IMR-90 (cell line): ENCODE results near the gene HVCN1. TPM values are rescaled to one million over a fixed set of nuclear protein-coding genes. Genes with fewer than 3 reads are reported as not detected.

Experiments
- ATAC-seq: fragments of 200-7000 bp; cut with Tn5 transposase; 2 replicates; pipeline ENCODE4 v1.9.1; 2020; ENCODE audit warnings: low read depth, mild to moderate bottlenecking, moderate library complexity
- BruUV-seq: library from RNA; stranded (reverse); fragments of 400-500 nt; replicated peaks from 2 replicates; lab custom pipeline; 2021; lab: Mats Ljungman, UMichigan
- CTCF ChIA-PET: fragments of 300-600 bp; formaldehyde crosslinking; extraction: SDS; loops from one replicate; lab custom pipeline; 2021; ENCODE audit warnings: antibody characterized with exemption; lab: Yijun Ruan, JAX
- POLR2A ChIA-PET: fragments of 300-600 bp; sonication (Branson Sonifier 250); formaldehyde crosslinking; loops from one replicate; lab custom pipeline; 2022; ENCODE audit warnings: antibody characterized with exemption; ENCODE audit not compliant: unreplicated experiment; lab: Charles Lee
- DNase-seq: peaks from one replicate; pipeline ENCODE4 v3.0.0; 2013
- H2AFZ ChIP-seq: replicated peaks from 2 replicates; pipeline ENCODE3; 2013; ENCODE audit warnings: low read length, mild to moderate bottlenecking; ENCODE audit not compliant: poor library complexity
- H2AK5ac ChIP-seq: 2 replicates; pipeline ENCODE4 v1.6.1; 2013; ENCODE audit warnings: low read depth, low read length, inconsistent platforms
- H2AK9ac ChIP-seq: replicated peaks from 2 replicates; pipeline ENCODE3; 2013; ENCODE audit warnings: mild to moderate bottlenecking, low read depth, low read length, moderate library complexity; ENCODE audit not compliant: poor library complexity
- H2BK120ac ChIP-seq: 2 replicates; pipeline ENCODE4 v1.6.1; 2013; ENCODE audit warnings: low read depth, low read length, inconsistent platforms
- H2BK15ac ChIP-seq: 3 replicates; pipeline ENCODE4 v1.6.1; 2013; ENCODE audit warnings: low read depth, low read length, inconsistent platforms
- H2BK20ac ChIP-seq: 2 replicates; pipeline ENCODE4 v1.6.1; 2013; ENCODE audit warnings: low read depth, mild to moderate bottlenecking, inconsistent platforms, low read length, moderate library complexity
- H2BK5ac ChIP-seq: 2 replicates; pipeline ENCODE4 v1.6.1; 2013; ENCODE audit warnings: mild to moderate bottlenecking, low read depth, low read length, inconsistent platforms; ENCODE audit not compliant: poor library complexity, severe bottlenecking
- H3K14ac ChIP-seq: replicated peaks from 2 replicates; pipeline ENCODE4 v1.6.1; 2013; ENCODE audit warnings: low read depth, low read length, inconsistent platforms
- H3K18ac ChIP-seq: 2 replicates; pipeline ENCODE4 v1.6.1; 2013; ENCODE audit warnings: low read depth, low read length, control low read depth
- H3K23ac ChIP-seq: 2 replicates; pipeline ENCODE4 v1.6.1; 2013; ENCODE audit warnings: low read depth, low read length, inconsistent platforms
- H3K27ac ChIP-seq: 2 replicates; pipeline ENCODE4 v1.5.1; 2013; ENCODE audit warnings: mild to moderate bottlenecking, control low read depth, low read length; ENCODE audit not compliant: insufficient read depth
- H3K27me3 ChIP-seq: 2 replicates; pipeline ENCODE4 v1.6.1; 2013; ENCODE audit warnings: low read length; ENCODE audit not compliant: control insufficient read depth, insufficient read depth
- H3K36me3 ChIP-seq: 2 replicates; pipeline ENCODE4 v1.6.1; 2013; ENCODE audit warnings: low read length, mixed read lengths; ENCODE audit not compliant: control insufficient read depth, insufficient read depth
- H3K4ac ChIP-seq: 2 replicates; pipeline ENCODE4 v1.6.1; 2013; ENCODE audit warnings: low read depth, low read length, inconsistent platforms
- H3K4me1 ChIP-seq: 2 replicates; pipeline ENCODE4 v1.6.1; 2013; ENCODE audit warnings: low read length, mixed read lengths; ENCODE audit not compliant: control insufficient read depth, insufficient read depth
- H3K4me2 ChIP-seq: 2 replicates; pipeline ENCODE4 v1.6.1; 2013; ENCODE audit warnings: low read depth, mild to moderate bottlenecking, control low read depth, low read length, moderate library complexity
- H3K4me3 ChIP-seq: 2 replicates; pipeline ENCODE4 v1.5.1; 2013; ENCODE audit warnings: low read depth, mild to moderate bottlenecking, control low read depth, low read length, moderate library complexity; ENCODE audit not compliant: insufficient read depth
- H3K56ac ChIP-seq: 2 replicates; pipeline ENCODE4 v1.6.1; 2013; ENCODE audit warnings: low read length, inconsistent platforms; ENCODE audit not compliant: insufficient read depth; ENCODE audit errors: extremely low read depth
- H3K79me1 ChIP-seq, 2 experiments: 2 replicates each; pipeline ENCODE4 v1.6.1; 2013; ENCODE audit warnings: low read length in 2 of 2, inconsistent platforms in 1 of 2, low read depth in 1 of 2
- H3K9ac ChIP-seq: 2 replicates; pipeline ENCODE4 v1.6.1; 2013; ENCODE audit warnings: low read depth, low read length, control low read depth
- H3K9me1 ChIP-seq: 2 replicates; pipeline ENCODE4 v1.6.1; 2013; ENCODE audit warnings: low read length, inconsistent platforms; ENCODE audit not compliant: insufficient read depth
- H3K9me3 ChIP-seq: 2 replicates; pipeline ENCODE4 v1.6.1; 2013; ENCODE audit warnings: low read length; ENCODE audit not compliant: control insufficient read depth, insufficient read depth
- H4K20me1 ChIP-seq: 2 replicates; pipeline ENCODE4 v1.6.1; 2013; ENCODE audit warnings: low read length, inconsistent platforms; ENCODE audit not compliant: insufficient read depth
- H4K5ac ChIP-seq: 2 replicates; pipeline ENCODE4 v1.6.1; 2013; ENCODE audit warnings: mild to moderate bottlenecking, low read depth, low read length, control low read depth
- H4K8ac ChIP-seq, 2 experiments: 2 replicates each; pipeline ENCODE4 v1.6.1; 2013; ENCODE audit warnings: low read depth in 2 of 2, low read length in 2 of 2, control low read depth in 1 of 2, inconsistent platforms in 1 of 2
- H4K91ac ChIP-seq: 2 replicates; pipeline ENCODE4 v1.6.1; 2013; ENCODE audit warnings: low read depth, low read length, inconsistent platforms; ENCODE audit not compliant: insufficient read depth
- BHLHE40 ChIP-seq: fragments of 150-350 bp; IDR thresholded peaks from 2 replicates; pipeline ENCODE4 v1.6.1; 2016; ENCODE audit warnings: mild to moderate bottlenecking, low read depth, low read length
- CHD1 ChIP-seq: IDR thresholded peaks from 2 replicates; pipeline ENCODE4 v1.6.1; 2012; ENCODE audit warnings: low read depth, low read length, improper control_type of control experiment
- MAFK ChIP-seq: IDR thresholded peaks from 2 replicates; pipeline ENCODE4 v1.6.1; 2012; ENCODE audit warnings: low read depth, low read length, improper control_type of control experiment
- MXI1 ChIP-seq: IDR thresholded peaks from 2 replicates; pipeline ENCODE4 v1.6.1; 2012; ENCODE audit warnings: low read depth, mild to moderate bottlenecking, low read length, moderate library complexity, borderline replicate concordance
- NFE2L2 ChIP-seq: fragments of 150-350 bp; IDR thresholded peaks from 2 replicates; pipeline ENCODE4 v1.6.1; 2016; ENCODE audit warnings: low read depth, mild to moderate bottlenecking, low read length
- RFX5 ChIP-seq: IDR thresholded peaks from 2 replicates; pipeline ENCODE4 v1.8.0; 2012; ENCODE audit warnings: low read depth, mild to moderate bottlenecking, low read length, moderate library complexity
- WGBS, 2 experiments: methylation state at CpG; one replicate each; pipeline versions ENCODE4 v1.1.5 to v1.1.7; 2013; ENCODE audit warnings: missing lambda C conversion rate in 2 of 2; ENCODE audit not compliant: insufficient read length in 1 of 2; ENCODE audit errors: extremely low coverage in 2 of 2; 5-methylcytosine and 5-hydroxymethylcytosine counted together
- dilution Hi-C: fragments of 300-500 bp; cut with HindIII; formaldehyde crosslinking; loops from one replicate; pipeline ENCODE4 v1.14.3; 2018; ENCODE audit warnings: low sequenced_read_pairs; ENCODE audit not compliant: unreplicated experiment
- in situ Hi-C: fragments of 300-500 bp; cut with MboI; formaldehyde crosslinking; loops from 3 replicates; pipeline ENCODE4 v1.14.3; 2019; ENCODE audit warnings: low sequenced_read_pairs, inconsistent platforms, mixed read lengths
- intact Hi-C: fragments of 100-400 bp; cut with micrococcal nuclease; formaldehyde crosslinking; loops from 2 replicates; pipeline ENCODE4 v1.10.0; 2022
- polyA plus RNA-seq, 3 experiments: library from polyadenylated mRNA; depleted of rRNA; stranded (reverse); fragments of >200 nt; gene quantifications; 2 replicates each; pipeline ENCODE4 v1.2.3, GENCODE V29; 2012; ENCODE audit warnings: low replicate concordance in 1 of 3
- total RNA-seq: library from RNA; depleted of rRNA; stranded (reverse); fragments of >200 nt; gene quantifications from 2 replicates; pipeline ENCODE4 v1.2.3, GENCODE V29; 2012
- TF ChIP-seq, protein P1 (sequence below): fragments of 150-350 bp; IDR thresholded peaks from 2 replicates; pipeline ENCODE4 v1.6.1; 2016; ENCODE audit warnings: low read depth, mild to moderate bottlenecking, low read length, moderate library complexity, borderline replicate concordance

HVCN1 gene
- total and polyA plus RNA-seq, 2 of the 4 experiments (the other 2 are of a cell fraction), result 1.9 to 2.0 TPM

DNA sequence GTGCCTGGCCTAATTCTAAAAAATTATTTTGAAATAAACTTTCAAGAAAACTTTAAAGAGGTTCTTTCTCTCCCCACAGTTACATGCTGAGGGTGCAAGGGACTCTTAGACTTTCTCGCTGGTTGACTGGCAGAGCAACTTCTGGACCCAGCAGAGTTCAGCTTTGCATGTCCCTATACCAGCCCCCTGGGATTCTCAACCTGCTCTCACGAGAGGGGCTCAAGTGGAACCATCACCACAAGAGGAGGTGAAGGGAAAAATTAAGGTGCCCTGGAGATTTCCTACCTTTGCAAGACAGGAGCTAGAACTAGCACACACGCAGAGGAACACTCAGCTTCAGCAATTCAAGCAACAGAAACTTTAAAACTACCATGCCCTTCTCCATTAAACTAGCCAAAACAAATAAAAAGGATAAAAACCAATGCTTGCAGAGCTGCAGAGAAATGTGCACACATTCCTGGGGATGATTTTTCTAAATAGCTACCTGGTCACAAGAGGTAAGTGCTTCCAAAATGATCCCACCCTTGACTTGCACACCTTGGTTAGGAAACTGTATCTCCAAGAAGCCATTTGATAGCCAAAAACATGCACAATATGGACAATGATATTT is 2.5 kb downstream of the HVCN1 start:
- Histone ChIP-seq H4K91ac (no peak overlapping the region), H2BK20ac (no peak overlapping the region), H4K5ac (no peak overlapping the region), H4K20me1 (no peaks in the 10 kb centered on the region), H3K4ac (no peak overlapping the region), H3K9ac (no peak overlapping the region), H3K4me2 (no peak overlapping the region), H3K27ac (no peak overlapping the region), H2AK9ac (no peak overlapping the region), H3K4me1 (peaks cover 7% of the 10 kb centered on the region; the same call in 1 of the 2 replicates), H3K9me1 (no peaks in the 10 kb centered on the region), H3K36me3 (no peaks in the 10 kb centered on the region), H2AFZ (no peak overlapping the region), H3K79me1 (no peaks in the 10 kb centered on the region), H3K4me3 (no peak overlapping the region), H3K9me3 (peaks cover 3% of the 10 kb centered on the region; the same call in 1 of the 2 replicates), H3K27me3 (peaks cover 30% of the 10 kb centered on the region), H2BK120ac (no peak overlapping the region), H3K18ac (no peak overlapping the region), H3K14ac (no peak overlapping the region), H3K23ac (no peak overlapping the region), H2BK5ac (no peak overlapping the region), H2AK5ac (no peak overlapping the region), H2BK15ac (no peak overlapping the region), H3K56ac (no peak overlapping the region), H4K8ac (no peak overlapping the region)
- in situ Hi-C loops (no loop called here), intact Hi-C loops (no loop called here), dilution Hi-C loops (no loop called here)
- ATAC-seq (no peak), DNase-seq (no peak)
- ChIA-PET CTCF (no interaction called here), POLR2A (no interaction called here)
- TF ChIP-seq NFE2L2 (no peak), BHLHE40 (no peak), CHD1 (no peak), MXI1 (no peak), RFX5 (no peak), MAFK (no peak)
- TF ChIP-seq, protein P1, sequence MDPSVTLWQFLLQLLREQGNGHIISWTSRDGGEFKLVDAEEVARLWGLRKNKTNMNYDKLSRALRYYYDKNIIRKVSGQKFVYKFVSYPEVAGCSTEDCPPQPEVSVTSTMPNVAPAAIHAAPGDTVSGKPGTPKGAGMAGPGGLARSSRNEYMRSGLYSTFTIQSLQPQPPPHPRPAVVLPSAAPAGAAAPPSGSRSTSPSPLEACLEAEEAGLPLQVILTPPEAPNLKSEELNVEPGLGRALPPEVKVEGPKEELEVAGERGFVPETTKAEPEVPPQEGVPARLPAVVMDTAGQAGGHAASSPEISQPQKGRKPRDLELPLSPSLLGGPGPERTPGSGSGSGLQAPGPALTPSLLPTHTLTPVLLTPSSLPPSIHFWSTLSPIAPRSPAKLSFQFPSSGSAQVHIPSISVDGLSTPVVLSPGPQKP, result no peak
- no CpG with 5 or more reads among the region's 3 CpGs for WGBS, 2 experiments
- no TSS peak for BruUV-seq
